ENCODE measurements around the gene CEP85. TPM values are rescaled to one million over a fixed set of nuclear protein-coding genes. Genes with fewer than 3 reads are reported as not detected.
A peak's percentile ranks its signal among the peaks of the same experiment; 100 is the strongest.

CEP85 gene
- total and polyA plus RNA-seq, 9 of the 15 experiments (the other 6 are each of a cell fraction or from before 2014, with no cell fraction given) = 42.1 to 140 (median 92.6) TPM

DNA sequence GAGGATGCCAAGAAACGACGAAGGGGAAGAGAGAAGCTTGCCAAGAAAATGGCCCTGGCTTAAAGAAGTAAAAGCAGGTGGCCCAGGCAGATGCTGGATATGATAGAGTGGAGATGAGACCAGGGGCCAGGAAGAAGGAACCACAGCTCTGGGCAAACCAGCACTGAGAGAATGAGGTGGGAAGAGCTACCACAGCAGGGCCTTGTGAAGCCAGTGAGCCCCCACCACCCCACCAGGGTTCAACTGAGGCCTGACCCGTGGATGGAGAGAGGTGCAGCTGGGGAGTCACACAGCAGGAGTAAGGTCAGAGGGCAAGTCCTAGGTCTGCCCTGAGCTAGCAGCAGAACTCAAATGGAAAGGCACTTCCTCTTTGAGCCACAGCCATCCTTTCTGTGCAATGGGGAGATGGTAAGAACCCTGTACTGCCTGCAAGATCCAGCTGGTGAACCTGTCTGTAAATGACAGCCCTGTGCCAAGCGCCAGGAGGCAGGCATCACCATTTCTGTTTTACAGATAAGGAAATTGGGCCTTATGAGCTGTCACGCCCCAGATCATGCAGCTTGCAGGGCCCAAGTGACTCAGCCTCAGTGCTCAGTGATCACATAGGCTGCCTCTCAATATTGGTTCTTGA is 54.4 kb downstream of the CEP85 start (continued):
- TF ChIP-seq ZNF212 (CRISPR knock-in tag; IDR thresholded peaks at IDR 0.05) (0 out of 2 replicates have a peak, but pooled peaks have one; percentile 14), CBFA2T3 (IDR thresholded peaks at IDR 0.05) (peak; percentile 65), CXXC5 (CRISPR knock-in tag; IDR thresholded peaks at IDR 0.05) (no peak; the same call in 1 of the 2 replicates), NR2F6 (CRISPR knock-in tag; IDR thresholded peaks at IDR 0.05) (no peak), PTBP1 (IDR thresholded peaks at IDR 0.05; ENCODE audit: low read depth, low read length) (0 out of 2 replicates have a peak, but pooled peaks have one; percentile 56), ZBTB1 (CRISPR knock-in tag; IDR thresholded peaks at IDR 0.05; ENCODE audit: borderline replicate concordance, low read depth) (no peak), BRD4 (IDR thresholded peaks at IDR 0.05) (no peak), ZFX (CRISPR knock-in tag; IDR thresholded peaks at IDR 0.05) (peak; percentile 47), EP300 (IDR thresholded peaks at IDR 0.05; ENCODE audit: low read length) (no peak), TEAD2 (tag; IDR thresholded peaks at IDR 0.05) (no peak), ZNF695 (CRISPR knock-in tag; IDR thresholded peaks at IDR 0.05) (no peak), POLR3A (IDR thresholded peaks at IDR 0.05; ENCODE audit: borderline replicate concordance, extremely low read depth, insufficient read depth, insufficient read length) (no peak), ETV1 (tag; conservative IDR thresholded peaks at IDR 0.05; ENCODE audit: low read depth) (no peak), MTA3 (IDR thresholded peaks at IDR 0.05; ENCODE audit: borderline replicate concordance) (0 out of 2 replicates have a peak, but pooled peaks have one; percentile 36), ETV5 (CRISPR knock-in tag; IDR thresholded peaks at IDR 0.05; ENCODE audit: low read depth) (peak; percentile 59; the same call in 1 of the 2 replicates), NUFIP1 (IDR thresholded peaks at IDR 0.05; ENCODE audit: partially characterized antibody) (no peak), ZNF561 (CRISPR knock-in tag; conservative IDR thresholded peaks at IDR 0.05) (no peak), TEAD1 (CRISPR knock-in tag; IDR thresholded peaks at IDR 0.05) (no peak), U2AF1 (optimal IDR thresholded peaks at IDR 0.05; ENCODE audit: low read depth, low read length) (no peak)
- TF ChIP-seq, protein P1, sequence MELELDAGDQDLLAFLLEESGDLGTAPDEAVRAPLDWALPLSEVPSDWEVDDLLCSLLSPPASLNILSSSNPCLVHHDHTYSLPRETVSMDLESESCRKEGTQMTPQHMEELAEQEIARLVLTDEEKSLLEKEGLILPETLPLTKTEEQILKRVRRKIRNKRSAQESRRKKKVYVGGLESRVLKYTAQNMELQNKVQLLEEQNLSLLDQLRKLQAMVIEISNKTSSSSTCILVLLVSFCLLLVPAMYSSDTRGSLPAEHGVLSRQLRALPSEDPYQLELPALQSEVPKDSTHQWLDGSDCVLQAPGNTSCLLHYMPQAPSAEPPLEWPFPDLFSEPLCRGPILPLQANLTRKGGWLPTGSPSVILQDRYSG (tag; conservative IDR thresholded peaks at IDR 0.05; ENCODE audit: low read depth) = no peak
- TF ChIP-seq, protein P2, sequence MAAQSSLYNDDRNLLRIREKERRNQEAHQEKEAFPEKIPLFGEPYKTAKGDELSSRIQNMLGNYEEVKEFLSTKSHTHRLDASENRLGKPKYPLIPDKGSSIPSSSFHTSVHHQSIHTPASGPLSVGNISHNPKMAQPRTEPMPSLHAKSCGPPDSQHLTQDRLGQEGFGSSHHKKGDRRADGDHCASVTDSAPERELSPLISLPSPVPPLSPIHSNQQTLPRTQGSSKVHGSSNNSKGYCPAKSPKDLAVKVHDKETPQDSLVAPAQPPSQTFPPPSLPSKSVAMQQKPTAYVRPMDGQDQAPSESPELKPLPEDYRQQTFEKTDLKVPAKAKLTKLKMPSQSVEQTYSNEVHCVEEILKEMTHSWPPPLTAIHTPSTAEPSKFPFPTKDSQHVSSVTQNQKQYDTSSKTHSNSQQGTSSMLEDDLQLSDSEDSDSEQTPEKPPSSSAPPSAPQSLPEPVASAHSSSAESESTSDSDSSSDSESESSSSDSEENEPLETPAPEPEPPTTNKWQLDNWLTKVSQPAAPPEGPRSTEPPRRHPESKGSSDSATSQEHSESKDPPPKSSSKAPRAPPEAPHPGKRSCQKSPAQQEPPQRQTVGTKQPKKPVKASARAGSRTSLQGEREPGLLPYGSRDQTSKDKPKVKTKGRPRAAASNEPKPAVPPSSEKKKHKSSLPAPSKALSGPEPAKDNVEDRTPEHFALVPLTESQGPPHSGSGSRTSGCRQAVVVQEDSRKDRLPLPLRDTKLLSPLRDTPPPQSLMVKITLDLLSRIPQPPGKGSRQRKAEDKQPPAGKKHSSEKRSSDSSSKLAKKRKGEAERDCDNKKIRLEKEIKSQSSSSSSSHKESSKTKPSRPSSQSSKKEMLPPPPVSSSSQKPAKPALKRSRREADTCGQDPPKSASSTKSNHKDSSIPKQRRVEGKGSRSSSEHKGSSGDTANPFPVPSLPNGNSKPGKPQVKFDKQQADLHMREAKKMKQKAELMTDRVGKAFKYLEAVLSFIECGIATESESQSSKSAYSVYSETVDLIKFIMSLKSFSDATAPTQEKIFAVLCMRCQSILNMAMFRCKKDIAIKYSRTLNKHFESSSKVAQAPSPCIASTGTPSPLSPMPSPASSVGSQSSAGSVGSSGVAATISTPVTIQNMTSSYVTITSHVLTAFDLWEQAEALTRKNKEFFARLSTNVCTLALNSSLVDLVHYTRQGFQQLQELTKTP (IDR thresholded peaks at IDR 0.05; ENCODE audit: low read depth in 1 of 2, partially characterized antibody in 2 of 2) = no peak
- TF ChIP-seq, protein P3, sequence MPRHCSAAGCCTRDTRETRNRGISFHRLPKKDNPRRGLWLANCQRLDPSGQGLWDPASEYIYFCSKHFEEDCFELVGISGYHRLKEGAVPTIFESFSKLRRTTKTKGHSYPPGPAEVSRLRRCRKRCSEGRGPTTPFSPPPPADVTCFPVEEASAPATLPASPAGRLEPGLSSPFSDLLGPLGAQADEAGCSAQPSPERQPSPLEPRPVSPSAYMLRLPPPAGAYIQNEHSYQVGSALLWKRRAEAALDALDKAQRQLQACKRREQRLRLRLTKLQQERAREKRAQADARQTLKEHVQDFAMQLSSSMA (CRISPR knock-in tag; IDR thresholded peaks at IDR 0.05) = no peak

Measured in K562 (cell line).